Measurements from ENCODE around the gene OGDHL.

Gene OGDHL

GRCh38 chr10:49761789-49762565, at the start of gene OGDHL:
Gene OGDHL, minus strand, starts transcription at chr10:49762323. Its CDS starts 3,731 bp downstream, at chr10:49758592.
- DNase-seq (ENCODE audit: low read depth, low spot score) = peak; percentile 27
- peak within 1 kb of the TSS; percentile 41 for H3K4me3 ChIP-seq (ENCODE audit: low read depth, low read length)
- no peak for TF ChIP-seq CTCF (IDR thresholded peaks at IDR 0.05; ENCODE audit: low read depth, low read length)
- in situ Hi-C loops (cut with HindIII; ENCODE audit: low sequenced_read_pairs) = no loop called here

GRCh38 chr10:49803988-49804387, 41.9 kb upstream of the OGDHL start:
- in situ Hi-C loops (cut with HindIII; ENCODE audit: low sequenced_read_pairs) = no loop called here
- no peak for DNase-seq (ENCODE audit: low read depth, low spot score)
- TF ChIP-seq CTCF (IDR thresholded peaks at IDR 0.05; ENCODE audit: low read depth, low read length) = no peak
- H3K4me3 ChIP-seq (ENCODE audit: low read depth, low read length) = no peak overlapping the region

GRCh38 chr10:49798275-49798674, 36.2 kb upstream of the OGDHL start:
- no peak for DNase-seq (ENCODE audit: low read depth, low spot score)
- in situ Hi-C loops (cut with HindIII; ENCODE audit: low sequenced_read_pairs) = no loop called here
- TF ChIP-seq CTCF (IDR thresholded peaks at IDR 0.05; ENCODE audit: low read depth, low read length) = no peak

GRCh38 chr10:49791100-49791499, 29.0 kb upstream of the OGDHL start:
- DNase-seq (ENCODE audit: low read depth, low spot score) = no peak
- in situ Hi-C loops (cut with HindIII; ENCODE audit: low sequenced_read_pairs) = no loop called here
- no peak for TF ChIP-seq CTCF (IDR thresholded peaks at IDR 0.05; ENCODE audit: low read depth, low read length)
- no peak overlapping the region for H3K4me3 ChIP-seq (ENCODE audit: low read depth, low read length)

More at GRCh38 chr10:49798275-49798674, 36.2 kb upstream of the OGDHL start:
- no peak overlapping the region for H3K4me3 ChIP-seq (ENCODE audit: low read depth, low read length)

- in situ Hi-C loops (cut with HindIII; ENCODE audit: low sequenced_read_pairs) = no loop called here
- no peak for TF ChIP-seq CTCF (IDR thresholded peaks at IDR 0.05; ENCODE audit: low read depth, low read length)
- no peak overlapping the region for H3K4me3 ChIP-seq (ENCODE audit: low read depth, low read length)
- DNase-seq (ENCODE audit: low read depth, low spot score) = no peak
Observed at GRCh38 chr10:49784681-49785080, 22.6 kb upstream of the OGDHL start.

GRCh38 chr10:49783645-49784044, 21.5 kb upstream of the OGDHL start:
- no peak for DNase-seq (ENCODE audit: low read depth, low spot score)
- no peak for TF ChIP-seq CTCF (IDR thresholded peaks at IDR 0.05; ENCODE audit: low read depth, low read length)
- H3K4me3 ChIP-seq (ENCODE audit: low read depth, low read length) = no peak overlapping the region
- in situ Hi-C loops (cut with HindIII; ENCODE audit: low sequenced_read_pairs) = no loop called here

Data from astrocyte of the spinal cord (primary cell).